Measurements from ENCODE around the gene IL11. TPM values are rescaled to one million over a fixed set of nuclear protein-coding genes. Genes with fewer than 3 reads are reported as not detected.

IL11 gene
- total RNA-seq, 1 donor, result 0.36 TPM

DNA sequence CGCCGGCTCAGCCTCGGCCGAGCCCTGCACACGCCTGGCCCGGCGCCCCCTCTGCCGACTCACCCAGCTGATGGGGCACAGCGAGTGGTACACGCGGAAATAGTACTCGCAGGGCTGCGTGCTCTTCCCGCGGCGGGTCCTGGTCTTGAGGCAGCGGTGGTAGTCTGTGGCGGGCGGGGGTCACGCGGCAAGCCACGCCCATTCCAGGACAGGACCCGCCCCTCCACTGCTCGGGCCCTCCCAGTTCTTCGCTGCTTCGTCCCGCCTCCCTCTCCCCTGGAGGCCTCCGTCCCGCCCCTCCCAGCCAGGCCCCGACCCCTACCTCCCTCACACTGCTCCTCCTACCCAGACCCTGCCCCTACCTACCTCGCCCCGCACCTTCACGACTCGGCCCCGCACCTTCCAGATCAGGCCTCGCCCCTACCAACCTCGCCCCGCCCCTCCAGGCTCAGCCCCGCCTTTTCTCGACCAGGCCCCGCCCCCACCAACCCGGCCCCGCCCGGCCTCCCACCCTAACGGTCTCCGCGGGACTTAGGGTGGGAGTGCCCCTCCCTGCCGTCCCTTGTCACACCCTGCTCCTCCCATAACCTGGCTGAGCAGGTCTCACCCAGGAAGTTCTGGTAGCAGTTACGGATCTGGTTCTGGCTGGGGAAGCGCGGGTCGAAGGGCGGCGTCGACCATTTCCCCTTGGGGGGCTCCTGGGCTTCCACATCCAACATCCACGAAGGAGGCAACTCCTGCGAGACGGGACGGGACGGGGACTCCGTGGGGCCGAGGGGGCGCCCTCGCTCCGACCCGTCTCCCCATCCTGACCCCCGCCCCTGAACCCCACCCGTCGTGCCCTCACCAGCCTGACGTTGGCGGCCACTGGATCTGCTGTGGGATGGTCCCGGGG lies 16.2 kb downstream of the IL11 start:
- TF ChIP-seq, protein P1, sequence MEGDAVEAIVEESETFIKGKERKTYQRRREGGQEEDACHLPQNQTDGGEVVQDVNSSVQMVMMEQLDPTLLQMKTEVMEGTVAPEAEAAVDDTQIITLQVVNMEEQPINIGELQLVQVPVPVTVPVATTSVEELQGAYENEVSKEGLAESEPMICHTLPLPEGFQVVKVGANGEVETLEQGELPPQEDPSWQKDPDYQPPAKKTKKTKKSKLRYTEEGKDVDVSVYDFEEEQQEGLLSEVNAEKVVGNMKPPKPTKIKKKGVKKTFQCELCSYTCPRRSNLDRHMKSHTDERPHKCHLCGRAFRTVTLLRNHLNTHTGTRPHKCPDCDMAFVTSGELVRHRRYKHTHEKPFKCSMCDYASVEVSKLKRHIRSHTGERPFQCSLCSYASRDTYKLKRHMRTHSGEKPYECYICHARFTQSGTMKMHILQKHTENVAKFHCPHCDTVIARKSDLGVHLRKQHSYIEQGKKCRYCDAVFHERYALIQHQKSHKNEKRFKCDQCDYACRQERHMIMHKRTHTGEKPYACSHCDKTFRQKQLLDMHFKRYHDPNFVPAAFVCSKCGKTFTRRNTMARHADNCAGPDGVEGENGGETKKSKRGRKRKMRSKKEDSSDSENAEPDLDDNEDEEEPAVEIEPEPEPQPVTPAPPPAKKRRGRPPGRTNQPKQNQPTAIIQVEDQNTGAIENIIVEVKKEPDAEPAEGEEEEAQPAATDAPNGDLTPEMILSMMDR (IDR thresholded peaks at IDR 0.05; ENCODE audit: extremely low read depth, low read depth, low read length), result no peak
- H3K27me3 ChIP-seq (ENCODE audit: insufficient read depth, low read length), result peaks cover 47% of the 10 kb centered on the region
- H4K20me1 ChIP-seq (ENCODE audit: insufficient read depth, low read length), result no peaks in the 10 kb centered on the region
- peak overlapping the region; percentile 15 for H2AFZ ChIP-seq (ENCODE audit: low read length)
- peak overlapping the region; percentile 77 for H3K4me2 ChIP-seq (ENCODE audit: insufficient read depth, low read length)
- H3K4me1 ChIP-seq (ENCODE audit: insufficient read depth, low read length), result peaks cover 6% of the 10 kb centered on the region
- H3K9me3 ChIP-seq (ENCODE audit: low read depth, low read length), result no peaks in the 10 kb centered on the region
- peak overlapping the region; percentile 64 for H3K4me3 ChIP-seq (ENCODE audit: insufficient read depth, low read length)
- H3K36me3 ChIP-seq (ENCODE audit: insufficient read depth, low read length), result no peaks in the 10 kb centered on the region
- no peak overlapping the region for H3K27ac ChIP-seq (ENCODE audit: low read depth, low read length)
- DNase-seq (ENCODE audit: insufficient read length, low spot score, missing footprints), result peak; percentile 98
- H3K79me2 ChIP-seq (ENCODE audit: insufficient read depth, low read length), result no peaks in the 10 kb centered on the region

DNA sequence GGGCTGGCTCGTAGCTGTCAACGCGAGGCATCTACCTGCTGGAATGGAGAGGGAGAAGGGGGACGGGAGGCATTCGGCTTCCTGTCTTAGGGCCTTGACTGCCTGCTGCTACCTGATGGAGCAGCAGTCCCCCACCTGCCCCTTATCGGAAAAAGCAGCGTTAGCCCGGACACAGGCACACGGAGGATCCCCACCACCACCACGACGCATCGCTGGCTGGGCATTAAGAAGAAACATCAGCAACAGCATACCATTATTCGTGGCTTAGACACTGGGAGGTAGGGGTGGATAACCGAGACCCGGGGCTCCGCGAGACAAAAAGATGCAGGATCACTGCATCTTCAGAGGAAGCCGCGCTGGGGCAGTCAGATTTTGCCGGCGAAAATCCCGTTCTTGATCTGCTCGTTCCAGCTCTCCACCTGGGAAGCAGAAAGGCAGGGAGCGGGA lies 16.9 kb downstream of the IL11 start:
- Histone ChIP-seq H3K79me2 (ENCODE audit: insufficient read depth, low read length) (no peaks in the 10 kb centered on the region), H3K4me3 (ENCODE audit: insufficient read depth, low read length) (peak overlapping the region; percentile 64), H4K20me1 (ENCODE audit: insufficient read depth, low read length) (no peaks in the 10 kb centered on the region), H3K36me3 (ENCODE audit: insufficient read depth, low read length) (no peaks in the 10 kb centered on the region), H3K27ac (ENCODE audit: low read depth, low read length) (no peak overlapping the region), H3K4me2 (ENCODE audit: insufficient read depth, low read length) (peak overlapping the region; percentile 77), H3K27me3 (ENCODE audit: insufficient read depth, low read length) (peaks cover 47% of the 10 kb centered on the region), H2AFZ (ENCODE audit: low read length) (peak overlapping the region; percentile 15), H3K4me1 (ENCODE audit: insufficient read depth, low read length) (peaks cover 6% of the 10 kb centered on the region), H3K9me3 (ENCODE audit: low read depth, low read length) (no peaks in the 10 kb centered on the region)
- DNase-seq (ENCODE audit: insufficient read length, low spot score, missing footprints), result peak; percentile 91
- TF ChIP-seq, protein P1 (IDR thresholded peaks at IDR 0.05; ENCODE audit: extremely low read depth, low read depth, low read length), result no peak

DNA sequence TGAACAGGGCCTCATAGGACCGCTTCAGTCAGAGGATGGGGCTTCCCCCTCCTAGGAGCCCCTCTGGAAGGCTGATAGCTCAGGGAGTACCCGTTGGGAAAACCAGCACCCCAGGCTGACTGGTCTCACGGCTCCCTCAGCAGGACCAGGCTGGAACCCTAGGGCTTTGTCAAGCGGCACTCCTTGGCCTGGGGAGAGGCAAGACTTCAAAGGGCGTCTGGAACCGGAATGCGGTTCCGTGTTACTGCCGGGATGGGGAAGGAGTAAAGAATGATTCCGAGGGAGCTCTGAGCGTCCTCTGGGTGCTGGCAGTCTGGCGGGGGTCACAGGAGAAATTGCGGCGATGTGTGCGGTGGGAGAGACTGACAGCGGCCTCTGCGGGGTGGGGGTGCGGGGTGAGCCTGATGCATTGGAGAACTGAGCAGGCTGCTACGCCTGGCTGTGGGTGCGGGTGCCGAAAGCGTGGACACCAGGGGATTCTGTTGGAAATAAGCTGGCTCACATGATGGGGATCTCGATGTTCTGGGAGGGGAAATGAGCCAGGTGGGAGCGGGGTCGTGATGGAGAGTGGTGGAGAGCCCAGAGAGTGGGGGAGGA lies 17.6 kb downstream of the IL11 start:
- Histone ChIP-seq H3K4me2 (ENCODE audit: insufficient read depth, low read length) (no peak overlapping the region), H3K27me3 (ENCODE audit: insufficient read depth, low read length) (peaks cover 47% of the 10 kb centered on the region), H3K4me3 (ENCODE audit: insufficient read depth, low read length) (no peak overlapping the region), H2AFZ (ENCODE audit: low read length) (no peak overlapping the region), H3K4me1 (ENCODE audit: insufficient read depth, low read length) (peaks cover 6% of the 10 kb centered on the region), H3K79me2 (ENCODE audit: insufficient read depth, low read length) (no peaks in the 10 kb centered on the region), H3K36me3 (ENCODE audit: insufficient read depth, low read length) (no peaks in the 10 kb centered on the region), H3K27ac (ENCODE audit: low read depth, low read length) (no peak overlapping the region), H4K20me1 (ENCODE audit: insufficient read depth, low read length) (no peaks in the 10 kb centered on the region), H3K9me3 (ENCODE audit: low read depth, low read length) (no peaks in the 10 kb centered on the region)
- DNase-seq (ENCODE audit: insufficient read length, low spot score, missing footprints), result no peak
- TF ChIP-seq, protein P1 (IDR thresholded peaks at IDR 0.05; ENCODE audit: extremely low read depth, low read depth, low read length), result no peak

DNA sequence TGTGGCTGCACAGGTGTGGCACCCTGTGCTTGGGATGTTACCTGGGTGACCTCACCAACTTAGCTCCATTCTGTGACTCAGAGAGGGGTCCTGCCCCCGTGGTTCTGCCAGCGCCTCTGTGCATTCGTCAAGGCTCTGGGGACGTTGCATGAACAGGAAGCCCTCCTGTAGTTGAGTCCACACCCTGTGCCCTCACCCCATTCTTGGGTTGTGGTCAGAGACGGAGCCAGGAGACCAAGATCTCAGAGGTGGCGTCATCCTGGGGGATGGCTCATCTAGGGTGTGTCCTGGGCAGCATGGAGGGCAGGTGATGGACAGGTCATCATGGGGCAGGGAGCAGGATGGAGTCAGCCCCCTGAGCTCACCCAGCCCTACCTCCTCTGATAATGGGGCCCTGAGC lies 18.2 kb downstream of the IL11 start:
- Histone ChIP-seq H3K79me2 (ENCODE audit: insufficient read depth, low read length) (no peaks in the 10 kb centered on the region), H3K9me3 (ENCODE audit: low read depth, low read length) (no peaks in the 10 kb centered on the region), H3K27me3 (ENCODE audit: insufficient read depth, low read length) (peaks cover 43% of the 10 kb centered on the region), H4K20me1 (ENCODE audit: insufficient read depth, low read length) (no peaks in the 10 kb centered on the region), H3K36me3 (ENCODE audit: insufficient read depth, low read length) (no peaks in the 10 kb centered on the region), H3K4me2 (ENCODE audit: insufficient read depth, low read length) (no peak overlapping the region), H3K27ac (ENCODE audit: low read depth, low read length) (no peak overlapping the region), H3K4me1 (ENCODE audit: insufficient read depth, low read length) (peaks cover 6% of the 10 kb centered on the region), H2AFZ (ENCODE audit: low read length) (no peak overlapping the region), H3K4me3 (ENCODE audit: insufficient read depth, low read length) (no peak overlapping the region)
- TF ChIP-seq, protein P1 (IDR thresholded peaks at IDR 0.05; ENCODE audit: extremely low read depth, low read depth, low read length), result no peak
- DNase-seq (ENCODE audit: insufficient read length, low spot score, missing footprints), result peak; percentile 90
